ENCODE data around the gene LTBP4. TPM values are rescaled to one million over a fixed set of nuclear protein-coding genes. Genes with fewer than 3 reads are reported as not detected.

Gene LTBP4
- total RNA-seq, 1 experiment from 2014 or later: 75.4 TPM

GRCh38 chr19:40594657-40595091 is 6.5 kb upstream of the LTBP4 start:
- CTCF ChIA-PET: no interaction called here
- DNase-seq (ENCODE audit: low read depth, low spot score): no peak
- H3K36me3 ChIP-seq (ENCODE audit: control insufficient read depth, insufficient read depth, low read length): no peaks in the 10 kb centered on the region; the same call in 1 of the 2 replicates
- no peak for TF ChIP-seq TCF7L2 (IDR thresholded peaks at IDR 0.05; ENCODE audit: low read depth, low read length)
- TF ChIP-seq REST (IDR thresholded peaks at IDR 0.05; ENCODE audit: insufficient read depth in 1 of 2, low read depth in 2 of 2, low read length in 1 of 2): no peak
- TF ChIP-seq POLR2AphosphoS5 (IDR thresholded peaks at IDR 0.05; ENCODE audit: low read depth, low read length): no peak
- TF ChIP-seq SIN3A (IDR thresholded peaks at IDR 0.05; ENCODE audit: borderline replicate concordance, insufficient read depth, low read depth, low read length): no peak
- TF ChIP-seq CTCF (IDR thresholded peaks at IDR 0.05): no peak
- H3K27ac ChIP-seq (ENCODE audit: low read length): no peak overlapping the region
- ATAC-seq: no peak
- peak overlapping the region in 1 of 2 experiments; percentile 20; a peak in 1 of 4 replicates for H3K4me3 ChIP-seq (ENCODE audit: low read depth in 2 of 2, low read length in 2 of 2)
- POLR2A ChIA-PET: interaction anchor here (0.6 kb wide), 1 partner anchor 15 kb away, joined by 3 read pairs; no protein-coding TSS in a partner anchor
- no peaks in the 10 kb centered on the region for H3K9me3 ChIP-seq (ENCODE audit: control insufficient read depth, insufficient read depth, low read depth, low read length)
- no peaks in the 10 kb centered on the region for H3K27me3 ChIP-seq (ENCODE audit: control insufficient read depth, insufficient read depth, low read length)
- intact Hi-C loops (cut with micrococcal nuclease; ENCODE audit: unreplicated experiment) (loop anchor here (5.0 kb wide), 1 partner anchor 47 kb away; no protein-coding TSS in a partner anchor), in situ Hi-C loops (cut with HindIII; ENCODE audit: low pct_unique_long_range_greater_than_20kb, low sequenced_read_pairs) (no loop called here)
- peaks cover 10% of the 10 kb centered on the region for H3K4me1 ChIP-seq (ENCODE audit: control insufficient read depth, insufficient read depth, low read length)
- no TSS peak for BruUV-seq (replicated peaks)

- Histone ChIP-seq H3K36me3 (ENCODE audit: control insufficient read depth, insufficient read depth, low read length) (no peaks in the 10 kb centered on the region; the same call in 1 of the 2 replicates), H3K9me3 (ENCODE audit: control insufficient read depth, insufficient read depth, low read depth, low read length) (no peaks in the 10 kb centered on the region), H3K27me3 (ENCODE audit: control insufficient read depth, insufficient read depth, low read length) (no peaks in the 10 kb centered on the region), H3K27ac (ENCODE audit: low read length) (peak overlapping the region; percentile 79), H3K4me1 (ENCODE audit: control insufficient read depth, insufficient read depth, low read length) (peaks cover 11% of the 10 kb centered on the region), H3K4me3 (ENCODE audit: low read depth in 2 of 2, low read length in 2 of 2) (peak overlapping the region; percentile 50 to 59)
- TF ChIP-seq TCF7L2 (IDR thresholded peaks at IDR 0.05; ENCODE audit: low read depth, low read length): no peak
- TF ChIP-seq SIN3A (IDR thresholded peaks at IDR 0.05; ENCODE audit: borderline replicate concordance, insufficient read depth, low read depth, low read length): no peak
- TF ChIP-seq REST (IDR thresholded peaks at IDR 0.05; ENCODE audit: insufficient read depth in 1 of 2, low read depth in 2 of 2, low read length in 1 of 2): no peak
- TF ChIP-seq CTCF (IDR thresholded peaks at IDR 0.05): no peak
- TF ChIP-seq POLR2AphosphoS5 (IDR thresholded peaks at IDR 0.05; ENCODE audit: low read depth, low read length): no peak
- ChIA-PET POLR2A (no interaction called here), CTCF (no interaction called here)
- DNase-seq (ENCODE audit: low read depth, low spot score): no peak
- intact Hi-C loops (cut with micrococcal nuclease; ENCODE audit: unreplicated experiment): loop anchor here (5.0 kb wide), 1 partner anchor 49 kb away; no protein-coding TSS in a partner anchor
- in situ Hi-C loops (cut with HindIII; ENCODE audit: low pct_unique_long_range_greater_than_20kb, low sequenced_read_pairs): no loop called here
- BruUV-seq (replicated peaks): no TSS peak
- ATAC-seq: peak; percentile 72
Measured at GRCh38 chr19:40596608-40597328, 4.4 kb upstream of the LTBP4 start.
